ENCODE results near the gene FRAT2. TPM values are rescaled to one million over a fixed set of nuclear protein-coding genes. Genes with fewer than 3 reads are reported as not detected.

The FRAT2 gene
- total and polyA plus RNA-seq, 2 donors (not counting 3 experiments of a cell fraction or from before 2014, with no cell fraction given): 6.6 to 11.3 TPM

DNA sequence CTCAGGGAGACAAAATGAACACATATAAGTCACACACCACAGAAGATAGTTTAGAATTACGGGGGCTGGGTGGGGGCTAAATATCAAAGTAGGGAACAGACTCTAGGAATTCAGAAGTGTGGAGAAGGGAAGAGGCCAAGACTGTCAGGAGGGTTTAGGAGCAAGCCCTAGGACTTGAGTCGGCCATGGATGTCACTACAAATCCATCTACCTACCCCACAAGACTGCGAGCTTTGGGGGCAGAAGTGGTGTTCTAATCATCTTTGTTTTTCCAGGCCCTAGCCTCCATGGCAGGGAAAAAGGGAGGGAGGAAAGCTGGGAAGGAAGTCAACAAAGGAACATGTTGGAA is 36.3 kb downstream of the FRAT2 start:
- no peaks in the 10 kb centered on the region for H3K4me1 ChIP-seq (ENCODE audit: control insufficient read depth, extremely low read depth, insufficient read depth, low read length)
- dilution Hi-C loops (cut with MboI; ENCODE audit: extremely low pct_ligation_motif_present, low sequenced_read_pairs): no loop called here
- no peak overlapping the region for H2AFZ ChIP-seq (ENCODE audit: low read depth, low read length)
- no peak overlapping the region for H3K4me2 ChIP-seq (ENCODE audit: insufficient read depth, low read length)
- POLR2A ChIA-PET: interaction anchor here (0.6 kb wide), 2 partner anchors 19 to 34 kb away, joined by 3 read pairs; no protein-coding TSS in a partner anchor
- no peak for DNase-seq (ENCODE audit: low read depth, low spot score)
- CTCF ChIA-PET: no interaction called here
- no TSS peak for BruUV-seq (replicated peaks)
- H3K79me2 ChIP-seq (ENCODE audit: control insufficient read depth, insufficient read depth, low read length): no peaks in the 10 kb centered on the region
- no peaks in the 10 kb centered on the region for H3K9me1 ChIP-seq (replicated peaks; ENCODE audit: control insufficient read depth, extremely low read depth, insufficient read depth, low read length)
- intact Hi-C loops (cut with micrococcal nuclease): no loop called here
- no peaks in the 10 kb centered on the region for H3K27me3 ChIP-seq (ENCODE audit: control insufficient read depth in 2 of 2, insufficient read depth in 2 of 2, low read length in 2 of 2)
- no peaks in the 10 kb centered on the region for H3K9me3 ChIP-seq (replicated peaks; ENCODE audit: control insufficient read depth, insufficient read depth, low read length)
- FAIRE-seq: no peak
- no peak overlapping the region for H3K9ac ChIP-seq (replicated peaks; ENCODE audit: extremely low read depth, insufficient read depth, low read length)
- TF ChIP-seq FOS (IDR thresholded peaks at IDR 0.05; ENCODE audit: borderline replicate concordance, insufficient read depth, low read length) (no peak), JUN (IDR thresholded peaks at IDR 0.05; ENCODE audit: borderline replicate concordance, insufficient read depth, insufficient read length, low read depth) (no peak), POLR2A (IDR thresholded peaks at IDR 0.05; ENCODE audit: low read depth, low read length) (no peak), POLR2AphosphoS5 (IDR thresholded peaks at IDR 0.05; ENCODE audit: insufficient read depth, low read depth, low read length) (no peak), EZH2 (IDR thresholded peaks at IDR 0.05; ENCODE audit: borderline replicate concordance, low read depth, low read length, severe bottlenecking) (no peak), GATA2 (IDR thresholded peaks at IDR 0.05; ENCODE audit: insufficient read depth, insufficient read length, low read depth, low read length) (no peak), MYC (IDR thresholded peaks at IDR 0.05; ENCODE audit: low read depth, low read length) (no peak)
- TF ChIP-seq, protein P1, sequence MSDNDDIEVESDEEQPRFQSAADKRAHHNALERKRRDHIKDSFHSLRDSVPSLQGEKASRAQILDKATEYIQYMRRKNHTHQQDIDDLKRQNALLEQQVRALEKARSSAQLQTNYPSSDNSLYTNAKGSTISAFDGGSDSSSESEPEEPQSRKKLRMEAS (IDR thresholded peaks at IDR 0.05; ENCODE audit: insufficient read depth, insufficient read length): no peak
- TF ChIP-seq, protein P2, sequence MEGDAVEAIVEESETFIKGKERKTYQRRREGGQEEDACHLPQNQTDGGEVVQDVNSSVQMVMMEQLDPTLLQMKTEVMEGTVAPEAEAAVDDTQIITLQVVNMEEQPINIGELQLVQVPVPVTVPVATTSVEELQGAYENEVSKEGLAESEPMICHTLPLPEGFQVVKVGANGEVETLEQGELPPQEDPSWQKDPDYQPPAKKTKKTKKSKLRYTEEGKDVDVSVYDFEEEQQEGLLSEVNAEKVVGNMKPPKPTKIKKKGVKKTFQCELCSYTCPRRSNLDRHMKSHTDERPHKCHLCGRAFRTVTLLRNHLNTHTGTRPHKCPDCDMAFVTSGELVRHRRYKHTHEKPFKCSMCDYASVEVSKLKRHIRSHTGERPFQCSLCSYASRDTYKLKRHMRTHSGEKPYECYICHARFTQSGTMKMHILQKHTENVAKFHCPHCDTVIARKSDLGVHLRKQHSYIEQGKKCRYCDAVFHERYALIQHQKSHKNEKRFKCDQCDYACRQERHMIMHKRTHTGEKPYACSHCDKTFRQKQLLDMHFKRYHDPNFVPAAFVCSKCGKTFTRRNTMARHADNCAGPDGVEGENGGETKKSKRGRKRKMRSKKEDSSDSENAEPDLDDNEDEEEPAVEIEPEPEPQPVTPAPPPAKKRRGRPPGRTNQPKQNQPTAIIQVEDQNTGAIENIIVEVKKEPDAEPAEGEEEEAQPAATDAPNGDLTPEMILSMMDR (IDR thresholded peaks at IDR 0.05; ENCODE audit: extremely low read depth in 1 of 2, insufficient read depth in 1 of 2, low read depth in 1 of 2, low read length in 2 of 2): no peak
- no peaks in the 10 kb centered on the region for H3K36me3 ChIP-seq (ENCODE audit: control insufficient read depth in 2 of 2, extremely low read depth in 1 of 2, insufficient read depth in 2 of 2, low read length in 2 of 2)
- H3K4me3 ChIP-seq (replicated peaks in 1 of 3; ENCODE audit: insufficient read depth in 1 of 3, low read depth in 1 of 3, low read length in 3 of 3): no peak overlapping the region
- H4K20me1 ChIP-seq (replicated peaks; ENCODE audit: control insufficient read depth, extremely low read depth, insufficient read depth, low read length): no peaks in the 10 kb centered on the region
- no peak overlapping the region for H3K27ac ChIP-seq (ENCODE audit: insufficient read depth, low read depth, low read length)

Data from endothelial cell of umbilical vein (primary cell).